ENCODE measurements around the gene TYROBP. TPM values are rescaled to one million over a fixed set of nuclear protein-coding genes. Genes with fewer than 3 reads are reported as not detected.

The TYROBP gene
- total RNA-seq, 4 donors from 2014 or later: 3.0 to 116 (median 45.3) TPM

GRCh38 chr19:35940839-35941238 lies 32.7 kb upstream of the TYROBP start:
- H3K27me3 ChIP-seq: no peaks in the 10 kb centered on the region
- H3K4me1 ChIP-seq: peaks cover 0 to 31% (median 8%) of the 10 kb centered on the region in 3 donors
- no peak overlapping the region for H3K4me3 ChIP-seq
- TF ChIP-seq CTCF (IDR thresholded peaks at IDR 0.05) (no peak), POLR2A (IDR thresholded peaks at IDR 0.05) (no peak), EP300 (IDR thresholded peaks at IDR 0.05) (no peak), POLR2AphosphoS5 (IDR thresholded peaks at IDR 0.05) (no peak)
- H3K36me3 ChIP-seq: peaks cover 0 to 68% of the 10 kb centered on the region in 2 donors
- WGBS, 2 donors (ENCODE audit: low coverage in 1 of 2): 62 to 71% methylated on average over 3 of the region's 4 CpGs
- ATAC-seq: no peak
- no peaks in the 10 kb centered on the region for H3K9me3 ChIP-seq
- H3K27ac ChIP-seq: no peak overlapping the region

- Histone ChIP-seq H3K36me3 (peaks cover 0 to 62% of the 10 kb centered on the region in 2 donors), H3K4me1 (peaks cover 2 to 37% (median 13%) of the 10 kb centered on the region in 3 donors), H3K27me3 (no peaks in the 10 kb centered on the region), H3K9me3 (no peaks in the 10 kb centered on the region), H3K4me3 (no peak overlapping the region), H3K27ac (no peak overlapping the region)
- 80% methylated on average over 1 of the region's 51 CpGs; no CpG with 5 or more reads in 1 of the 2 donors for WGBS, 2 donors (ENCODE audit: low coverage in 1 of 2)
- no peak for ATAC-seq
- TF ChIP-seq POLR2A (IDR thresholded peaks at IDR 0.05) (no peak), CTCF (IDR thresholded peaks at IDR 0.05) (no peak), POLR2AphosphoS5 (IDR thresholded peaks at IDR 0.05) (no peak)
These were observed 32.1 kb upstream of the TYROBP start for GRCh38 chr19:35940078-35940775.

DNA sequence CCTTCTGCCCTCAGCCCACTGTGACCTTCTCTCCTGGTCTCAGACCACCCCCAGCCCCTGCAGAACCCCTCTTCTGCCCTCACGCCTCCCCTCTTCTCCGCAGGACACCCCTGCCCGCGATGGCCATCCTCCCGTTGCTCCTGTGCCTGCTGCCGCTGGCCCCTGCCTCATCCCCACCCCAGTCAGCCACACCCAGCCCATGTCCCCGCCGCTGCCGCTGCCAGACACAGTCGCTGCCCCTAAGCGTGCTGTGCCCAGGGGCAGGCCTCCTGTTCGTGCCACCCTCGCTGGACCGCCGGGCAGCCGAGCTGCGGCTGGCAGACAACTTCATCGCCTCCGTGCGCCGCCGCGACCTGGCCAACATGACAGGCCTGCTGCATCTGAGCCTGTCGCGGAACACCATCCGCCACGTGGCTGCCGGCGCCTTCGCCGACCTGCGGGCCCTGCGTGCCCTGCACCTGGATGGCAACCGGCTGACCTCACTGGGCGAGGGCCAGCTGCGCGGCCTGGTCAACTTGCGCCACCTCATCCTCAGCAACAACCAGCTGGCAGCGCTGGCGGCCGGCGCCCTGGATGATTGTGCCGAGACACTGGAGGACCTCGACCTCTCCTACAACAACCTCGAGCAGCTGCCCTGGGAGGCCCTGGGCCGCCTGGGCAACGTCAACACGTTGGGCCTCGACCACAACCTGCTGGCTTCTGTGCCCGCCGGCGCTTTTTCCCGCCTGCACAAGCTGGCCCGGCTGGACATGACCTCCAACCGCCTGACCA lies 31.4 kb upstream of the TYROBP start:
- 87% methylated on average over 15 of the region's 55 CpGs; no CpG with 5 or more reads in 1 of the 2 donors for WGBS, 2 donors (ENCODE audit: low coverage in 1 of 2)
- peaks cover 0 to 54% of the 10 kb centered on the region in 2 donors for H3K36me3 ChIP-seq
- no peak for ATAC-seq

GRCh38 chr19:35938282-35939224 lies 30.5 kb upstream of the TYROBP start:
- no peaks in the 10 kb centered on the region for H3K9me3 ChIP-seq
- H3K4me1 ChIP-seq: peaks cover 2 to 40% (median 13%) of the 10 kb centered on the region in 3 donors
- peaks cover 0 to 46% of the 10 kb centered on the region in 2 donors for H3K36me3 ChIP-seq
- H3K27ac ChIP-seq: peak overlapping the region in 1 of 4 donors; percentile 6
- ATAC-seq: no peak
- no peaks in the 10 kb centered on the region for H3K27me3 ChIP-seq
- 59 to 82% methylated on average over 11 to 13 of the region's 13 CpGs for WGBS, 2 donors (ENCODE audit: low coverage in 1 of 2)
- H3K4me3 ChIP-seq: peak overlapping the region in 1 of 2 donors; percentile 85
- TF ChIP-seq POLR2A (IDR thresholded peaks at IDR 0.05) (no peak), CTCF (IDR thresholded peaks at IDR 0.05) (no peak), POLR2AphosphoS5 (IDR thresholded peaks at IDR 0.05) (no peak), EP300 (IDR thresholded peaks at IDR 0.05) (no peak)

More for the DNA sequence above, 31.4 kb upstream of the TYROBP start:
- H3K4me1 ChIP-seq: peaks cover 2 to 40% (median 13%) of the 10 kb centered on the region in 3 donors
- H3K27ac ChIP-seq: no peak overlapping the region
- H3K9me3 ChIP-seq: no peaks in the 10 kb centered on the region
- H3K4me3 ChIP-seq: no peak overlapping the region
- H3K27me3 ChIP-seq: no peaks in the 10 kb centered on the region
- TF ChIP-seq POLR2A (IDR thresholded peaks at IDR 0.05) (no peak), CTCF (IDR thresholded peaks at IDR 0.05) (no peak), POLR2AphosphoS5 (IDR thresholded peaks at IDR 0.05) (no peak), EP300 (IDR thresholded peaks at IDR 0.05) (no peak)
